OCI-M2 (cell line): Measurements from ENCODE around the gene SSH3.
"Not testable (repeated sequence)": the region's sequence is repeated elsewhere in the genome, so short reads cannot be mapped to it uniquely, and the experiment has no call there.

ENCODE experiments used
- DNase-seq: peaks from one replicate; lab custom pipeline; 2025; ENCODE audit not compliant: unreplicated experiment; lab: John Stamatoyannopoulos, UW

The SSH3 gene

GRCh38 chr11:67310246-67311050 lies 7.1 kb downstream of the SSH3 start:
- DNase-seq = no peak

GRCh38 chr11:67311051-67311555 lies 7.8 kb downstream of the SSH3 start:
- no peak for DNase-seq

GRCh38 chr11:67311556-67312082 lies 8.3 kb downstream of the SSH3 start:
- no peak for DNase-seq

- DNase-seq = no peak
These were observed 9.1 kb downstream of the SSH3 start for GRCh38 chr11:67312187-67313021.

- DNase-seq = no peak
These were observed 10.0 kb downstream of the SSH3 start for GRCh38 chr11:67313125-67313890.

GRCh38 chr11:67314218-67314617 lies 10.9 kb downstream of the SSH3 start:
- DNase-seq = no peak

- DNase-seq = no peak
These were observed 12.1 kb downstream of the SSH3 start for GRCh38 chr11:67315325-67315909.

GRCh38 chr11:67316882-67317204 lies 13.5 kb downstream of the SSH3 start:
- no peak for DNase-seq

GRCh38 chr11:67317205-67317887 lies 14.0 kb downstream of the SSH3 start:
- DNase-seq = peak; percentile 82

- no peak for DNase-seq
These were observed 14.7 kb downstream of the SSH3 start for GRCh38 chr11:67317888-67318555.

- not testable (repeated sequence) for DNase-seq
These were observed 15.5 kb downstream of the SSH3 start for GRCh38 chr11:67318876-67319275.

- no peak for DNase-seq
These were observed 16.7 kb downstream of the SSH3 start for GRCh38 chr11:67320011-67320410.

- no peak for DNase-seq
These were observed 17.4 kb downstream of the SSH3 start for GRCh38 chr11:67320691-67321090.

GRCh38 chr11:67321313-67321871 lies 18.1 kb downstream of the SSH3 start:
- DNase-seq = no peak

- no peak for DNase-seq
These were observed 18.7 kb downstream of the SSH3 start for GRCh38 chr11:67322049-67322448.

GRCh38 chr11:67323526-67323925 lies 20.2 kb downstream of the SSH3 start:
- no peak for DNase-seq

GRCh38 chr11:67332081-67332691 lies 28.9 kb downstream of the SSH3 start:
- no peak for DNase-seq

- no peak for DNase-seq
These were observed 33.9 kb downstream of the SSH3 start for GRCh38 chr11:67337257-67337656.

- no peak for DNase-seq
These were observed 40.9 kb downstream of the SSH3 start for GRCh38 chr11:67344264-67344663.
